AG20443 (cell line): ENCODE results near the gene SLC51B.
A peak's percentile ranks its signal among the peaks of the same experiment; 100 is the strongest.
"Not testable (repeated sequence)": the region's sequence is repeated elsewhere in the genome, so short reads cannot be mapped to it uniquely, and the experiment has no call there.

Experiments
- DNase-seq: peaks from one replicate; pipeline ENCODE4 v3.0.0; 2012; ENCODE audit warnings: low spot score, mixed read lengths

Gene SLC51B

DNA sequence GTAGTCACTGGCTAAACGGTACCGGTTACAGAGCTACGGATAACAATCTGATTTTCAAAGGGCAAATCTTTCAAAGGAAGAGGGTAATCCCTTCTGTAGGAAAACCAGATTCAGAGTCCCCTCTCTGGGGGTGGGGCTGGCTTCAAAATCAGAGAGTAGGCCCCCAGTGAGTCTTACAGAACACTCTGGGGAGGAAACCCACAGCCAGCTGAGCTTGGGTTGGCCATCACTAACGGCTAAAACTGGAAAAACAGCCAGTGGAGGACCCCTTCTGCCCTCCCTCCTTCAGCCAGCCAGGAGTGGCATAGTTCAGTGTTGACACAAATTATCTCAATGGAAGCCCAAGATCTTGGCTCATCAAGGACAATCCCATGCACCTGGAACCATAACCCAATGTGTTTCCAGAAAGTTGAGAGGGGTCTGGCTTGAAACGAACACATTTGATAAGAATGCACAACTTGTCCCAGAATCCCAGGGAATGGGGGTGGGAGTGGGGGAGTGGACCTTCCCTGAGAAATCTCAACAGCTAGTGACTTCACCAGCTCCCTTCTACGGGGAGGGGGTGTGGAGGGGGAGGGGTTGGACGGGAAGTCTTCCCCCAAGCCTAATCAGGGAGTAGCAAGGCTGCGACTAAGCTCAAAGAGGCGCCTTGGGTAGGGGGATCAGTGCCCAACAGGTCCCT lies 21.6 kb downstream of the SLC51B start:
- DNase-seq = no peak

- no peak for DNase-seq
Observed at GRCh38 chr15:65067317-65067644, 22.1 kb downstream of the SLC51B start.

- peak; percentile 50 for DNase-seq
Observed at GRCh38 chr15:65067645-65068402, 22.6 kb downstream of the SLC51B start, which contains the start of gene RASL12. TSS of gene RASL12 (minus strand) at chr15:65067991. CDS start at chr15:65067835, 156 bp downstream.

DNA sequence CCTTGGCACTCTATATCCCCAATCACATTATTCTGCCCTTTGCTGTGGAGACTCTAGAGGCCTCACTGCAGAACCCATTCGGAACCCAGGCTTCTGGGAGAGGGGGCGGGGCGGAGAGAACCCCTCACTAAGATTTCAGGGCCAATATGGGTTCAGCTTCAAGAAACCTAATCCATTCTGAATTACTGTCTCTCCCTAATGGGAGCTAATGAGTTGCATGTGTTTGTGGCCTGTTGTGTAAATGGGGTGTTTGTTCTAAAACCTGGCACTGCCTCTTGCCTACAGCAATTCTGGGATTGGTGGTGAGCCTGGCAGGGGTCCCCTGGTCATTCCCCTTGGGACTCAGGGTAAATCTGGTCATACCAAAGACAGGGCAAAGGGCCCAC lies 23.2 kb downstream of the SLC51B start:
- DNase-seq = no peak

- peak; percentile 78 for DNase-seq
Observed at GRCh38 chr15:65069179-65069578, 24.0 kb downstream of the SLC51B start.

DNA sequence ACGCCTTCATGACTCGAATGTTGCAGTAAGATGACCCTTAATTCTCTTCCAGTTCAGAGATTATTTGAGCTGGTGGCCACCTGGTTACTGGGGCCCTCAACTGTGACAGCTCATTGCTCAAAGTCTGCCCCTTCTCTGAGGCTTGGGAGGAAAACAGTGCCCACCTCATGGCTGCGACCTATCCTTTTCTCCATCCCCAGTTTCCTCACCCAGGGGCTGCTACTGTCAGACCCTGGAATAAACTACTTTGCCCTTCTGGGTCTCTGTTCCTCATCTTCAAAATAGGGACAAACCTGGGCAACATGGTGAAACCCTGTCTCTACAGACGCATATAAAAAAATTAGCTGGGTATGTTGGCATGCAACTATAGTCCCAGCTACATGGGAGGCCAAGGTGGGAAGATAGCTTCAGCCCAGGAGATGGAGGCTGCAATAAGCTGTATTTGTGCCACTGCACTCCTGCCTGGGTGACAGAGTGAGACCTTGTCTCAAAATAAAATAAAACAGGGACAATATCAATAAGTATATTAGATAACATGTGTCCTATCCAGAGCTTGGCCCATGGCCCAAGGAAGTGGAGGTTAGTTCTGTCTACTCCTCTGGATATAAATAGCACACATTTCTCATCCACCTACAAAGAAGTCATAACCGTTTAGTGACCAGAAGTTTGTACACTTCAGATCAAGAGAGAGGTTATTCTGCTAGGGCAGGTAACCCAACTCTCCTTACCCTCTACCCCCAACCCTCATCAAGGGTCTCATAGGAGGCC lies 24.8 kb downstream of the SLC51B start:
- no peak for DNase-seq

DNA sequence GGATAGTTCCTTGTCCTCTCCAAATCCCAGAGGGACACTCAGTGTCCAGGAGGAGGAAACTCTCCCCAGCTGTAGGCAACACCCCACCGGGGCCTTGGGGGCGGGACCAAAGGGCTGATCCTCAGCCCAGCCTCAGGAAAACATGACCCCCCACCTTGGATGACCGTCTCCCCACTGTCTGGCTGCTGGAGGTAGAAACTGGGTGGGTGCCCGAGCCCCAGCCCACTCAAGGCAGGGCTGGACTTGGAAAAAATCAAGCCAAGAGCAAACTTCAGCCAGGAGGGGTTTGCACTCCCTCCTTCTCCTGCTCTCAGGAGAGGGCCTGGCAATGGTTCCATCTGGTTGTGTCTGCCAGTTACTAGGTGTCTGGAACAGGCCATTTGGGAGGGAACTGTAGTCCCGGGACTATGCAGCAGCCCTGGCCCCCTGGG lies 26.2 kb downstream of the SLC51B start:
- DNase-seq = no peak

DNA sequence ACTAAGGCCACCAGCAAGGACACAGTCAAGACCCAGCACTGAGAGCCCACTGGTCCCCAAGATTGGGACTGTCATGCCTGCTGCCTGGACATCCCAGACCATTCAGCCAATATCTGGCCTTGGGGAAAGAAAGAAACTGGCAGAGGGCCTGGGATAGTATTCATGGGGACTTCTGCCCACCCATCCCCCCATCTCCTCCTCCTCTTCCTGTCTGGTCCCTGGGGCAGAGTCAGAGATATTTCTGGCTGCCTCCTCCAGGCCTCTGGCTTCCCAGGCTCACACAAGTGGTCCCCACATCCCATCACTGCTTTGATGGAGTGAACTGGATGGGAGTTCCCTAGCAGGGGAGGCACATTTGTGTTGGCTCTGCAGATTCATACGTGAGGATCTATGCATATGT lies 26.8 kb downstream of the SLC51B start:
- DNase-seq = no peak

- no peak for DNase-seq
Observed at GRCh38 chr15:65072617-65073016, 27.4 kb downstream of the SLC51B start.

- DNase-seq = not testable (repeated sequence)
Observed at GRCh38 chr15:65074946-65075345, 29.8 kb downstream of the SLC51B start.

GRCh38 chr15:65075607-65076395 lies 30.6 kb downstream of the SLC51B start:
- not testable (repeated sequence) for DNase-seq

DNA sequence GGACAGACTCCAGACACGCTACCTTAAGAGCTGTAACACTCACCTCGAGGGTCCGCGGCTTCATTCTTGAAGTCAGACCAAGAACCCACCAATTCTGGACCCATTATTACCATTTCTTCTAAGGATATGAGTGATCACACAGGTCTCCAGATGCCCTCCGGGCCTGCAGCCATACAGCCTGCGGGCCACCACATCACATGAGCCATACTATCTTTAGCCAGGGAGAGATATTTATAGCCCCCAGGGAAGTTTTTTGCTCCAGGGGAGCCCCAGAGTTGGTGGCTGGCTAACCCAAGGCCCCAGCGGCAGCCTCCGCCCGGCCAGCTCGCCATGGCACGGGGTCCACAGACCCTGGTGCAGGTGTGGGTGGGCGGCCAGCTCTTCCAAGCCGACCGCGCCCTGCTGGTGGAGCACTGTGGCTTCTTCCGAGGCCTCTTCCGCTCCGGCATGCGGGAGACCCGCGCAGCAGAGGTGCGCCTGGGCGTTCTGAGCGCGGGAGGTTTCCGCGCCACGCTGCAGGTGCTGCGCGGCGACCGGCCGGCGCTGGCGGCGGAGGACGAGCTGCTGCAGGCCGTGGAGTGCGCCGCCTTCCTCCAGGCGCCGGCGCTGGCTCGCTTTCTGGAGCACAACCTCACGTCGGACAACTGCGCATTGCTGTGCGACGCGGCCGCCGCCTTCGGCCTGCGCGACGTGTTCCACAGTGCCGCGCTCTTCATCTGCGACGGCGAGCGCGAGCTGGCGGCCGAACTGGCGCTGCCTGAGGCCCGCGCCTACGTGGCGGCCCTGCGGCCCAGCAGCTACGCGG lies 31.5 kb downstream of the SLC51B start, which contains the start of gene KBTBD13:
TSS of gene KBTBD13 (plus strand) at position 261 of the 805 bp plus-strand sequence. CDS start at position 331, 70 bp downstream.
- DNase-seq = no peak

GRCh38 chr15:65077291-65077980 lies 32.2 kb downstream of the SLC51B start:
- no peak for DNase-seq

- peak; percentile 84 for DNase-seq
Observed at GRCh38 chr15:65077981-65078352, 32.8 kb downstream of the SLC51B start.

GRCh38 chr15:65079580-65079979 lies 34.4 kb downstream of the SLC51B start:
- no peak for DNase-seq

- DNase-seq = no peak
Observed at GRCh38 chr15:65081270-65081669, 36.1 kb downstream of the SLC51B start.

GRCh38 chr15:65081758-65082157 lies 36.6 kb downstream of the SLC51B start:
- no peak for DNase-seq

- no peak for DNase-seq
Observed at GRCh38 chr15:65082303-65082953, 37.2 kb downstream of the SLC51B start.

DNA sequence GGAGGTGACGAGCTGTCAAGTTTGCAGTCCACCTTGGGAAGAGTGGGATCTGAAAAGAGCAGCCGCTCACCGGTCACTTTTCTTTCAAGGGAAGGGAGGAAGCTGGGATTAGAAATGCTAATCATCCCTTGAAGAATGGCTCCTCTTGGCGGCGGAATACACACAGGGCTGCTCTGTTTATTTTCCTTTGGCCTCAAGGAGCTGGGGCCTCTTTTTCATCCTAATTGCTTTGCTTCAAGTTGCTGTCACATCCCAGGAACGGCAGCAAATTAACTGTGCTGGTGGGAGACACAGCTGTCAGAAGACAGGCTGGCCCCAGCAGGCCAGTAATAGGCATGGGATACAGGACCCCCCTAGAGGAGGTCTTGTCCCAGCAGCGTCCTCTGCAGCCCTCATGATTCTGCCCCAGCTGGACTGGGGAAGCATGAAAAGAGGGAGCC lies 38.1 kb downstream of the SLC51B start:
- no peak for DNase-seq
